Lung (tissue), 12 donors: ENCODE measurements around the gene MYO16. TPM values are rescaled to one million over a fixed set of nuclear protein-coding genes. Genes with fewer than 3 reads are reported as not detected.

Source experiments
- ATAC-seq: fragments of 200-7000 bp; cut with Tn5 transposase; one replicate; pipeline ENCODE4 v1.9.1; 2020; ENCODE audit warnings: moderate number of reproducible peaks; ENCODE audit not compliant: insufficient read depth, low FRiP score
- DNase-seq, 3 donors: peaks; one replicate each; pipeline ENCODE4 v3.0.0-alpha.2; 2013 to 2017
- H3K27ac ChIP-seq, 2 donors: one replicate each; pipeline ENCODE4 v1.5.1; 2013; ENCODE audit warnings: mild to moderate bottlenecking in 2 of 2, moderate library complexity in 2 of 2, control low read depth in 1 of 2, inconsistent platforms in 1 of 2, low read depth in 1 of 2, low read length in 1 of 2
- H3K27me3 ChIP-seq, 3 donors: one replicate each; pipeline ENCODE4 v1.5.1; 2013; ENCODE audit warnings: low read length in 2 of 3; ENCODE audit not compliant: control insufficient read depth in 3 of 3, insufficient read depth in 3 of 3
- H3K36me3 ChIP-seq, 4 donors: one replicate each; pipeline ENCODE4 v1.5.1; 2013; ENCODE audit warnings: low read length in 4 of 4, mild to moderate bottlenecking in 1 of 4, moderate library complexity in 1 of 4; ENCODE audit not compliant: control insufficient read depth in 4 of 4, insufficient read depth in 4 of 4
- H3K4me1 ChIP-seq, 5 donors: one replicate each; pipeline ENCODE4 v1.5.1; 2013; ENCODE audit warnings: low read length in 5 of 5, mild to moderate bottlenecking in 2 of 5, moderate library complexity in 1 of 5; ENCODE audit not compliant: control insufficient read depth in 5 of 5, insufficient read depth in 5 of 5
- H3K4me3 ChIP-seq: one replicate; pipeline ENCODE4 v1.5.1; 2013; ENCODE audit warnings: mild to moderate bottlenecking, control low read depth, moderate library complexity
- H3K9ac ChIP-seq, 2 donors: one replicate each; pipeline ENCODE4 v1.5.1; 2013; ENCODE audit warnings: low read length in 2 of 2, control low read depth in 1 of 2; ENCODE audit not compliant: insufficient read depth in 1 of 2
- H3K9me3 ChIP-seq, 4 donors: one replicate each; pipeline ENCODE4 v1.5.1; 2013; ENCODE audit warnings: low read length in 3 of 4, mild to moderate bottlenecking in 1 of 4, moderate library complexity in 1 of 4; ENCODE audit not compliant: control insufficient read depth in 4 of 4, insufficient read depth in 3 of 4
- CTCF ChIP-seq: IDR thresholded peaks from 2 replicates; pipeline ENCODE4 v1.5.1; 2012; ENCODE audit warnings: mild to moderate bottlenecking; ENCODE audit errors: control extremely low read depth, extremely low read depth
- WGBS, 2 donors: extraction: QIAGEN DNeasy Blood & Tissue Kit; methylation state at CpG; one replicate each; pipeline ENCODE4 v1.1.7; 2013; 5-methylcytosine and 5-hydroxymethylcytosine counted together
- polyA plus RNA-seq, 2 donors: library from polyadenylated mRNA; stranded (reverse); fragments of 200-250 nt; gene quantifications; one replicate each; pipeline ENCODE4 v1.2.1, GENCODE V29; 2013
- total RNA-seq, 2 donors: library from RNA; depleted of rRNA in 1 of 2; stranded (reverse); fragments of >200 nt in 1 of 2; gene quantifications; one replicate each; pipeline ENCODE4 v1.2.1, GENCODE V29; 2014 to 2021
- donor health status: control.
- donor health status: control.
- donor health status: Bipolar disorder and iron deficiency.
- donor health status: healthy.
- donor health status: DM: yes; HTN: yes; CAD: no.

MYO16 gene
- total and polyA plus RNA-seq, 4 donors: 0.12 to 13.8 (median 0.88) TPM

GRCh38 chr13:108923386-108924047, 294.1 kb downstream of the MYO16 start:
- H3K36me3 ChIP-seq: no peaks in the 10 kb centered on the region
- ATAC-seq: no peak
- no peak overlapping the region for H3K4me3 ChIP-seq
- no peaks in the 10 kb centered on the region for H3K9me3 ChIP-seq
- TF ChIP-seq CTCF: no peak
- no peak for DNase-seq
- H3K27ac ChIP-seq: no peak overlapping the region
- H3K9ac ChIP-seq: no peak overlapping the region
- no peaks in the 10 kb centered on the region for H3K4me1 ChIP-seq
- WGBS, 2 donors: 92 to 94% methylated on average over 15 of the region's 15 CpGs
- H3K27me3 ChIP-seq: no peaks in the 10 kb centered on the region

GRCh38 chr13:108924134-108924533, 294.7 kb downstream of the MYO16 start:
- ATAC-seq (no peak), DNase-seq (peak in 1 of 3 donors; percentile 18)
- 82 to 90% methylated on average over 5 of the region's 5 CpGs for WGBS, 2 donors
- H3K27ac ChIP-seq: no peak overlapping the region
- no peaks in the 10 kb centered on the region for H3K27me3 ChIP-seq
- H3K4me3 ChIP-seq: no peak overlapping the region
- H3K9ac ChIP-seq: no peak overlapping the region
- no peaks in the 10 kb centered on the region for H3K9me3 ChIP-seq
- no peaks in the 10 kb centered on the region for H3K4me1 ChIP-seq
- no peak for TF ChIP-seq CTCF
- H3K36me3 ChIP-seq: no peaks in the 10 kb centered on the region

GRCh38 chr13:108924541-108924940, 295.1 kb downstream of the MYO16 start:
- DNase-seq: no peak
- Histone ChIP-seq H3K36me3 (no peaks in the 10 kb centered on the region), H3K9me3 (no peaks in the 10 kb centered on the region), H3K9ac (no peak overlapping the region), H3K27ac (no peak overlapping the region), H3K4me1 (peaks cover 0 to 1% (median 0%) of the 10 kb centered on the region in 5 donors), H3K4me3 (no peak overlapping the region), H3K27me3 (no peaks in the 10 kb centered on the region)
- 93 to 95% methylated on average over 11 of the region's 11 CpGs for WGBS, 2 donors
- TF ChIP-seq CTCF: no peak
- ATAC-seq: no peak

- H3K4me1 ChIP-seq: peaks cover 0 to 2% (median 0%) of the 10 kb centered on the region in 5 donors
- WGBS, 2 donors: 83 to 88% methylated on average over 6 of the region's 6 CpGs
- ATAC-seq (no peak), DNase-seq (no peak)
- H3K9me3 ChIP-seq: no peaks in the 10 kb centered on the region
- no peaks in the 10 kb centered on the region for H3K27me3 ChIP-seq
- H3K9ac ChIP-seq: no peak overlapping the region
- no peaks in the 10 kb centered on the region for H3K36me3 ChIP-seq
- H3K27ac ChIP-seq: no peak overlapping the region
- no peak overlapping the region for H3K4me3 ChIP-seq
- no peak for TF ChIP-seq CTCF
Observed at GRCh38 chr13:108925070-108925469, 295.7 kb downstream of the MYO16 start.
